NCI-H226 (cell line): ENCODE results near the gene MRPL32.
"Not testable (repeated sequence)": the region's sequence is repeated elsewhere in the genome, so short reads cannot be mapped to it uniquely, and the experiment has no call there.

Experiments used
- DNase-seq: peaks from one replicate; pipeline ENCODE4 v3.0.0-alpha.2; 2015

MRPL32 gene

GRCh38 chr7:42931834-42932651 lies at the start of gene MRPL32, which contains the start of gene PSMA2:
TSS of gene MRPL32 (plus strand) at chr7:42932376. CDS start at chr7:42932387, 11 bp downstream.
TSS of gene PSMA2 (minus strand) at chr7:42932174. CDS start at chr7:42932158, 16 bp downstream.
- peak; percentile 98 for DNase-seq

DNA sequence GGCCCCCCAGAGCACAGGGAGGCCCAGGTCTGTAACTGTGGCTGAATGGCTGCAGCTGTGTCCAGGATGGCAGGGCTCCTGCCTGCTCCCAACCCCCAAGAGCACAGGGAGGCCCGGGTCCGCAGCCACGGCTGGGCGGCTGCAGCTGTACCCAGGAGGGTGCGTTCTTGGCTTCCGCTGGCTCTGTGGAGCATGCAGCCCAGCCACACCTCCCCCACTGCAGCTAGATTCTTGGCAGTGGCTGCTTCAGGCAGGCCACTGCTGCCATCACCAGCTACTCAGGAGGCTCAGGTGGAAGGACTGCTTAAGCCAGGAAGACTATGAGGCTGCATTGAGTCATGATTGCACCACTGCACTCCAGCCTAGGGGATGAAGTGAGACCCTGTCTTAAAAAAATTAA lies 48.2 kb upstream of the MRPL32 start:
- DNase-seq = peak; percentile 93

DNA sequence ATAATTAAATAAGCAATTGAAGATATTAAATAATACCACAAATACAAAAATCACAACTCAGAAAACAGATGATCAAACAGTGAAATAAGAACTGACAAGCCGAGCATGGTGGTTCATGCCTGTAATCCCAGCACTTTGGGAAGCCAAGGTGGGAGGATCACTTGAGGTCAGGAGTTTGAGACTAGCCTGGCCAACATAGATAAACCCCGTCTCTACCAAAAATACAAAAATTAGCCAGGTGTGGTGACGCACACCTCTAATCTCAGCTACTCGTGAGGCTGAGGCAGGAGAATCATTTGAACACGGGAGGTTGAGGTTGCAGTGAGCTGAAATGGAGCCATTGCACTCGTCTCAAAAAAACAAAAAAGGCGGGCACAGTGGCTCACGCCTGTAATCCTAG lies 47.0 kb upstream of the MRPL32 start:
- DNase-seq = not testable (repeated sequence)

GRCh38 chr7:42886129-42886528 lies 46.0 kb upstream of the MRPL32 start:
- DNase-seq = no peak

DNA sequence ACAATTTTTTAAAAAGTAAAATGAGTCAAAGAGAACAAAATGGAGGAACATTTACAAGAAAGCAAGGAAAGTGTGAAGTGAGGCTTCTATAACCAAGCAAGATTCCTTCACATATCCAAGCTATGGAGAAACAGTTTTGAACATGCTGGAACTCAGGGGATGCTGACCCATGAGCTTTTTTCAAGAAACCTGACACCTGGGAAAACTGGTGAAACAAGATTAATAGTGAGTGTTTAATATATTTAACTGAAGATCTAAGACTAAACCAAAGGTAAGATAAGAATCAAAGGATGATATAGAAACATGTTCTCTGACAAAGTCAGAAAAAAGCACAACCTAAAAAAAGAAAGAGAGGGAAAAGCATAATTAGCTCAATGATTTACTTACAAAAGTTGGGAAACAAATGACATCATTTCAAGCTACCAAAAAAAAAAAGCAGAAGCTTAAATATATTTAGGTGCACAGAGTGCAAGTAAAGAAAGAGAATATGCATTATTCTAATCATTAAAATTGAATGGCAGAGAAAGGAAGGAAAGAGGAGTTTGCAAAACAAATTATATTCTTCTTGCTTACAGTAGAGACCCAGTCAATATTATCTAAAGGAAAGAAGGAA lies 45.2 kb upstream of the MRPL32 start:
- DNase-seq = no peak

DNA sequence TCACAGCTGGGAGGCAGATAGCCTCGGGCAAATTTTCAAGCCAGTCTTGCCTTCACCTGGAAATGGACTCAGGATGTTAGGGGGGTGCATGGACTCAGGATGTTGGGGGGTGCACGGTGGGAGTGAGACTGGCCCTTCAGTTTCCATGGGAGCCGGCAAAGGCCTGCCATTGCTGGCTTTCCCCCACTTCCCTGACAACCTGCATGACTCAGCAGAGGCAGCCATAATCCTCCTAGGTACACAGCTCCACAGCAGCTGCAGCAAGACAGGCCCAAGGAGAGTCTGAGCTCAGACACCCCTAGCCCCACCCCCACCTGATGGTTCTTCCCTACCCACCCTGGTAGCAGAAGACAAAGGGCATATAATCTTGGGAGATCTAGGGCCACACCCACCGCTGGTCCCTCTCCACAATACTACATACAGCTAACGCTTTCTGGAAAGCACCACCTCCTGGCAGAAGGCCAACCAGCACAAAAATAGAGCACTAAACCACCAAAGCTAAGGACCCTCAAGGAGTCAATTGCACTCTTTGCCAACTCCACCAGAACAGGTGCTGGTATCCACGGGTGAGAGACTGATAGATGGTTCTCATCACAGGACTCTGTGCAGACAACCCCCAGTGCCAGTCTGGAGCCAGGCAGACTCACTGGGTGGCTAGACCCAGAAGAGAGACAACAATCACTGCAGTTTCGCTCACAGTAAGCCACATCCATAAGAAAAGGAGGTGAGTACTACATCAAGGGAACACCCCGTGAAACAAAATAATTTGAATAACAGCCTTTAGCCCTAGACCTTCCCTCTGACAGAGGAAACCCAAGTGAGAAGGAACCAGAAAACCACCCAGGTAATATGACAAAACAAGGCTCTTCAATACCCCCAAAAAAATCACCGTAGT lies 38.6 kb upstream of the MRPL32 start:
- DNase-seq = no peak

GRCh38 chr7:42900842-42901241 lies 31.3 kb upstream of the MRPL32 start:
- no peak for DNase-seq

- DNase-seq = no peak
These were observed 29.8 kb upstream of the MRPL32 start for GRCh38 chr7:42902331-42902730.

DNA sequence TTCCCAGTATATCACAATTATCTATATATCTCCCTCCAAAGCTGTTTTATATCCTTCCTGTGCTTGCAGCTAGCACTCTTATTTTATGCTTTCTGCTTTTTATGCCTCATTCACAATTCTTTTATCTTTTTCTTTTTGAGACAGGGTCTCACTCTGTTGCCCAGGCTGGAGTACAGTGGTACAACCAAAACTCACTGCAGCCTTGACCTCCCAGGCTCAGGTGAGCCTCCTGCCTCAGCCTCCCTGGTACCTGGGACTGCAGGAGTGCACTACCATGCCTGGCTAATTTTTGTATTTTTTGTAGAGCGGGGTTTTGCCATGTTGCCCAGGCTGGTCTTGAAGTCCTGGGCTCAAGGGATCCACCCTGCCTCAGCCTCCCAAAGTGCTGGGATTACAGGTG lies 26.0 kb upstream of the MRPL32 start:
- DNase-seq = no peak

DNA sequence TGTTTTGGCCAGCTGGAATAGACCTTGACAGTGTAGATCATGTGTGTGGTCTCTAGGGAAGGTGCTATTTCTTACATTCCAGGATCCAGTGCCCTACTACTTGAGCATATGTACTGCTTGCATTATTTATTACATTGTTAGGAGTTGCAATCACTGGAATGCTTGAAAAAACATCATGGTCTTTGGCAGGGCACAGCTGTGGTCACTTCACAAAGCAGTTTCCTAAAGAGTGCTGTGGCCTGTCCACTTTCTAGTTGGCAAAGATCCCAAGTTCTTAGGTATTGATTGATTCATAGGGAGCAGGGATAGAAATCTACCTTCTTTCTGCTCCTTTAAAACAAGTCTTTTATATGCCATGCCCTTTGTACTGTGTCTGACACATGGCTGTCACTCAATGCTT lies 24.9 kb upstream of the MRPL32 start:
- no peak for DNase-seq

DNA sequence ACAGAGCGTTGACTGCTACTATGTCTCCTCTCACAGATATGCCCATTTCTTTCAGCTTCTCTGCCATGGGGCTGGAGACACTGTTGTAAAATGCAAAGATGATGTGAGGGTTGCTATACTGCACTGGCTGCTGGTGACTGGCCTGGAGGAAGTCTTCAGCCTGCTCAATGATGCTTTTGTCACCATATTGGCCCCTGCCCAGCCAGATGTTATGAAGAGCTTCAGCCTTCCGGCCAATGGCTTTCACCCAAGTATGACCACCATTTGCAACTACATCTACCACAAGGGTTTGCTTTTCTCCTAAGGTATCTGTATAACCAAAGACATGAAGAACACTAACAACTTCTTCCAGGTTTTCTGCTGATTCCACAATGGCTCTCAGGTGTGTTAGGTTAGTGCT lies 21.9 kb upstream of the MRPL32 start:
- no peak for DNase-seq

GRCh38 chr7:42911454-42912447 lies 20.4 kb upstream of the MRPL32 start, which contains the start of gene C7orf25:
TSS of gene C7orf25 (minus strand) at chr7:42912070. CDS start at chr7:42910900, 1,170 bp downstream.
- peak; percentile 97 for DNase-seq

- DNase-seq = peak; percentile 96
These were observed 18.6 kb upstream of the MRPL32 start for GRCh38 chr7:42913591-42913990.

DNA sequence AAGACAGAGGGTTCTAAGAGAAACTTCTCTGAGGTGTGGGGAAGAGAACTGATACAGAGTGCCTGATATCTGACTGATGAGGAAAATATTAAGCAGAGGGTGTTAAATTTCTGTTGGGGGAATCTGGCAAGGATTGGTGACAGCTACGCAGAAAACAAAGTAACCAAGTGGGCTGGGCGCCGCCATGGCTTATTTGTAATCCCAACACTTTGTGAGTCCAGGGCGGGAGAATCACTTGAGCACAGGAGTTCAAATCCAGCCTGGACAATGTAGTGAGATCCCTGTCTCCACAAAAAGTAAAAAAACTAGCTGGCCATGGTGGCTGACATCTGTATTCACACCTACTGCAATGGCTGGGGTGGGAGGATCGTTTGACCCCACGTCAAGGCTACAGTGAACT lies 18.2 kb upstream of the MRPL32 start:
- no peak for DNase-seq

- peak; percentile 89 for DNase-seq
These were observed 17.6 kb upstream of the MRPL32 start for GRCh38 chr7:42914421-42915045.

DNA sequence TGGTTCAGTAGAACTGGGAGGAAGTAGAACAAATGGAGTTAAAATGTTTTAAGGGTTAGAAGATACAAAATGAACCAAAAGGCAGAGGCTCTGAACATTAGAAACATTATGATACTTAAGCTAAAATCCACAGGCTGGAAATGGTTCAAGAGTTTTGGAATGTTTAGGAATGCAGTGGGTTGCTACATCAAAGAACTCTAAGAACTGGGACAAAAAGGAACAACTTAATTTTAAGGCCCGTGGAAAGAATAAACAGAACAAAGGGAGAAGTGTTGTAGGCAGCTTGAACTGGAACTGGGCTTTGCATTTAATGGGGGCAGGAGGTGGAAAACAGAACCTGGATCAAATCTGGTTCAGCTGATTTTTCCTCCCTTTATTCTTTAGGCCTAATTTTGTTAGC lies 16.8 kb upstream of the MRPL32 start:
- no peak for DNase-seq

DNA sequence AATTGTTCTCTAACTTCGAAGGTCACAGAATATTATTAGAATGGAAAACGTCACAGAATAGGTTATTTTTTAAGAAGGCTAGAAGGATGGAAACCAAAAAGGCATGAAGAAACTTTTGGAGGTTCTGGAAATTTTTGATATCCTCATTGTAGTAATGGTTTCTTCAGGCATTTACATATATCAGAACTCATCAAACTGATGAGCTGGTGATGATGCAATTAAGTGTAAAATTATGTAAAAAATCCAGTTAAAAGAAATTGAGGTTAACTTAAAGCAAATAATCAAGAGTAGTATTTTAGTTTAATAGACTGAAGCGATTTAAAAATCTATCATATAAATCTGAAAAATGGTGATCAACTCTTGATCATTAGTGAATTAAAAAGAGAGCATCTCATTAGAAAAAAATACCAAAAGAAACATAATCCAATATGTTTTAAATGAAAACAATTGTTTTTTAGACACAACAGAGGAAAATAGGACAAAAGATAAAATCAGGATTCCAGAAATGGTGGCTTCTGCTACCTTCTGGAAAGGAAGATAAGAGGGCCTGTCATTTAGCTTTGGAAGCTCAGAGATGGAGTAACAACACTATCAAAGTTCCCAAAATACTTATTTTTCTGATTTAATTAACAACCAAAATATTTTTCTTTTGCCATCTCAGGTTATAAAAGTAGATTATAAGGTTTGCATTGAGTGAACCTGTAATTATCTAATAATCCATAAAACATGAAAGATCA lies 10.0 kb upstream of the MRPL32 start:
- DNase-seq = no peak

- DNase-seq = no peak
These were observed 7.8 kb upstream of the MRPL32 start for GRCh38 chr7:42924223-42924838.

- DNase-seq = no peak
These were observed 6.5 kb upstream of the MRPL32 start for GRCh38 chr7:42925630-42926029.

DNA sequence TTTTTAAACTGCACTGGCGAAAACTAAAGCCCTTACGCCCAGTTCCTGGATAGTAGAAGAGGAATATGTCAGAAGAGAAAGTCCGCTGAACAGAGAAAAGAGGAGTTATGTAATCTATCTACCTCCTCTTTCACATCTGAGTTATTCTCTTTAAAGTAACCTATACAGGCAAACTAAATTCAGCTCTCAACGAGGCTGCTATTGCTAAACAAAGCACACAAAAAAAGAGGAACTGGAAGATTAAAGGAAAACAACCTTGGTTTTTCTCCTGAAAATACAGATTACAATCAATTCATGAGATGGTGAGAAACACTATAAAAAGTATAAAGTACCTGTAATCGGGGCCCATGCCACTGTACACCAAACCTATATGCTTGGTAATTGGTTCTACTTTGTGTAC lies 6.0 kb upstream of the MRPL32 start:
- no peak for DNase-seq
